Renal pelvis (tissue), 4 donors: Measurements from ENCODE around the gene TRIM66. TPM values are rescaled to one million over a fixed set of nuclear protein-coding genes. Genes with fewer than 3 reads are reported as not detected.
A peak's percentile ranks its signal among the peaks of the same experiment; 100 is the strongest.

Experiments used
- DNase-seq: peaks from one replicate; pipeline ENCODE4 v3.0.0-alpha.2; 2013
- polyA plus RNA-seq, 3 donors: library from polyadenylated mRNA; unstranded; fragments of 120-200 nt; gene quantifications; one replicate each; pipeline ENCODE4 v1.2.1, GENCODE V29; 2013; ENCODE audit not compliant: insufficient read length in 3 of 3

The TRIM66 gene
- polyA plus RNA-seq, 3 donors = 3.9 to 14.3 (median 11.6) TPM

- no peak for DNase-seq
Observed at GRCh38 chr11:8715501-8715900, 33.0 kb upstream of the TRIM66 start.

- DNase-seq = no peak
Observed at GRCh38 chr11:8714622-8715225, 32.3 kb upstream of the TRIM66 start.

GRCh38 chr11:8713760-8714454, 31.4 kb upstream of the TRIM66 start:
- no peak for DNase-seq

DNA sequence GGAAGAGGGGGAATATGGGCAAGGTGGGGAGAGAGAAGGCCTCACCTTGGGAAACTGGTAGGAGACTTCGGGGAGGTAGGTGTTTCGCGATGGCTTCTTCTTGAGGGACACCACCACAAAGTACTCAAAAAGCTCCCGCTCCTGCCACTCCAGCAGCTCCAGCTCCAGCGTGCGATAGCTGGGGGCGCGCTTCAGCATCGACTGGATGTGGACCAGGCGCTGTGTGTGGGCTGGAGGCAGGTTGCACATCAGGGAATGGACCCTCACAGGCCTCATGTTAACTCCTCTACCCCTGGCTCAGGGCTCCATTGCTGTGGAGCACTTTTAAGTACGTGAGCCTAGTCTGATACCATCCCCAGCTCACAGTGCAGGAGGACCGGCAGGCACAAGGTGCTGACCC, 30.0 kb upstream of the TRIM66 start:
- no peak for DNase-seq

- no peak for DNase-seq
Observed at GRCh38 chr11:8711895-8712442, 29.5 kb upstream of the TRIM66 start.

- DNase-seq = no peak
Observed at GRCh38 chr11:8709777-8710176, 27.3 kb upstream of the TRIM66 start.

- DNase-seq = peak; percentile 60
Observed at GRCh38 chr11:8709002-8709672, 26.7 kb upstream of the TRIM66 start.

GRCh38 chr11:8707541-8708191, 25.2 kb upstream of the TRIM66 start:
- no peak for DNase-seq

- no peak for DNase-seq
Observed at GRCh38 chr11:8706673-8707432, 24.4 kb upstream of the TRIM66 start.

DNA sequence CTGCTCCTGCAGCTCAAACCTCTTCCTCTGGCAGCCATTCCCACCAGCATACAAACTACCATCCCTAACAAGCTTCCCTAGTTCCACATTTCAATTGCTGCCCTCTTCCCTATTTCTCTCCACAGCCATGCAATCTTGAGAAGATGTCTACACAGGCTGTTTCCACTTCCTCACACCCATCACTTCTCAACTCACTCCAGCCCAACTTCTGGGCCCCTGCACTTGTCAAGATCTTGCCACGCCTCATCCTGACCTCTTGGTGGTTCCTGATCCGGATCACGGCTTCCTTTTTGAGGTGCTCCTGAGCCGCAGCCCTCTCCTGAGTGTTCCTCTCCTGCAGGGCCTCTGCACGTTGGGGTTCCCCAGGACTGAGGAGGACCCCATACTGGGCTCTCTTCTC, 22.7 kb upstream of the TRIM66 start:
- DNase-seq = no peak

- DNase-seq = no peak
Observed at GRCh38 chr11:8704136-8704535, 21.7 kb upstream of the TRIM66 start.

DNA sequence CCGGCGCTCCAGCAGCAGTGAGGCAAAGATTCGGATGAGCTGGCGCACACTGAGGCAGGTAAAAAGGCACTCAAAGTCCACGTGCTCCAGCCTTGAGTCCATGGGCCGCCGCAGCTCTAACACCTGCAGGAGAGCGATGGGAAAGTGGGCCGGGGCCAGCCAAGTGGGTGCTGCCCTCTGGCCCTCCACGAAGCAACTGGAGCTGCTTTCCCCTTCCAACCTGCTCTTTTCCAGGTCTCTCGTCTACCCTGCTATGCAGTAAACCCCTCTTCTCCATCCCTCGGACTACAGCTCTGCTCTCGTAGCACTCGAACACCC, 20.1 kb upstream of the TRIM66 start:
- no peak for DNase-seq

DNA sequence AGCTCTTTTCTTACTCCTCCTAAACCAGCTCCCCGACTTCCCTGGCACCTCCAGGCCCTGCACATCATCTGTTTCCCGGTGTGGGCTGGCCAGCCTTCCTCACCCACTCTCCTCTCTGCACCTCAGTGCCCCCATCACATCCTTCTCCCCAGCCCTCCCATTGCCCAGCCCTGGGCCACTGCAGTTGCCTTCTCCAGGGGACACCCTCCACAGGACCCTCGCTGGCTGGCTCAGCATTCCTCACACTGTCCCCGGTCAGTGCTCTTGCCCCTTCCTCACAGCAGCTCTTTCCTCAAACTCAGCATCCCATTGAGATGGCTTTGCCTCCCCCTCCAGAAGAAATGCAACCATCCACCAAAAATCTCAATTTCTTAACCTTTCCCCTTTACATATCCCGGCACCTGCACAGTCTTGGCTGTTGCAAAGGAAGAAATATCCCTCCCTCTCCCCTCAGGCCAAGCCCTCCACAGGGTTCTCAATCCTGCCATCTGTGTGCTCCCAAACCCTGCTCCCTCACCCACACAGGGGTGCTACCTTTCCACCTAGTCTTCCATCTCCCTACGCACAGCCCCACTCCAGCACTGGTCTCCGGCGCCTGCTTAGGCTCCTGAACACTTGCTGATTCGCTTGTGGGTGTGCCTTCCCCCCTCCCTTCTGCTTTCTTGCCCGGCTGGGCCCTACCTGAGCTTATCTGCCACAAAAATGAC, 19.6 kb upstream of the TRIM66 start:
- DNase-seq = no peak

- no peak for DNase-seq
Observed at GRCh38 chr11:8699903-8700302, 17.4 kb upstream of the TRIM66 start.

- DNase-seq = no peak
Observed at GRCh38 chr11:8698917-8699441, 16.5 kb upstream of the TRIM66 start.

- no peak for DNase-seq
Observed at GRCh38 chr11:8698379-8698851, 15.9 kb upstream of the TRIM66 start.

- DNase-seq = no peak
Observed at GRCh38 chr11:8697054-8697453, 14.6 kb upstream of the TRIM66 start.

DNA sequence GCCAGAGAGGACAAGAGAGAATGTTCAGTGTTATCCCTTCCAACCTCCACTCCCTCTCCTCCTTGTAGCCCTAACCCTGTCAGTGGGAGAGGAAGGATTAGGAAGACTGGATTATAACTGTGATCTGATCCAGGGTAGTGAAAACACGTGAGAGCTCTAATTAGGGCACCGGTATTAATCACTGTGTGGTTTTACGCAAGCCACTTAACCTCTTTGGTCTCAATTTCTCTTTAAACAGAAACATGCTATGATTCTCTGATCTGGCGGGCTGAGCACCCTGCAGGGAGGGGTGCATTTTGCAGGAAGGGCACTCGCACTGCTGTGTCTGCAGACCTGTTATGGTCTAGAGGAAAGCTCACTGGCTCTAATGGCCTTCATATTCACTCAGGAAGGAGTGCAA, 11.7 kb upstream of the TRIM66 start:
- DNase-seq = no peak

DNA sequence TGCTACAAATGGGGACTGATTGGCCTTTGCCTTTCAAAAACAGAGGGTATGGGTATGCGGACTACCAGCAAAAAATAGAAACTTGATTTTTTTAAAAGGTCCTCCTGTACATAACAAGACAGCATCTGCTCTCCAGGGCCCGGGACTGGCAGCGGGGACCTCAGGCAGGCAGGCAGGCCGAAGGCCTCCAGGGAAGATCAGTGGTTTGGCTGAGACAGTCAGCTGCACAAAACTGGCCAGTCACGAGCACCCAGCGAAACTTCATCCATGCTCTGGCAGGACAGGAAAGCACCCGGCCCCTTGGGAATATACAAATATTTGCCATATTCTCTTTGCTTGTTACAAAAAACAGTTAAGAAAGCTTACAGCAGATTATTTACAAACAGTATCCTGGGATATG, 11.1 kb upstream of the TRIM66 start:
- DNase-seq = no peak

GRCh38 chr11:8693010-8693551, 10.6 kb upstream of the TRIM66 start:
- no peak for DNase-seq

DNA sequence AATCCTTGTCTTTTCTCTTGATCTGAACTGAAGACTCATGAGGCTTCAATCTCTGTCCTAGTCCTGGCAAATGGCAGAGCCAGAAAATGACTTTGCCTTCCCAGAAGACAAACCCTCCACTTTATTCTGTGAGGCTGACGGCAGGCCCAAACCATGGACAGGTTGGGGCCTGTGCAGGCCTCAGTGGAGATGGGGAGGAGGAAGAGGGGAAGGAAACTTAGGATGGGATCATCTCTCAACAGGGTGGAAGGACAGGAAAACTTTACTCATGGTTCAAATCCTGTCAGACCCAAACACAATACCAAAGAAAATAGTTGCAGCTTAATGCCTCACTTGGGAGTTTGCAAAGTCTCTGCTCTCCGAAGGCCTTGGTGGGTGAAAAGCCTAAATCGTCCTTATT, 10.0 kb upstream of the TRIM66 start:
- DNase-seq = no peak
